CD1c-positive myeloid dendritic cell (primary cell): ENCODE data around the gene CAMK1D.
"Not testable (repeated sequence)": the region's sequence is repeated elsewhere in the genome, so short reads cannot be mapped to it uniquely, and the experiment has no call there.

ENCODE experiments used
- DNase-seq: peaks from one replicate; pipeline ENCODE4 v3.0.0-alpha.2; 2016; ENCODE audit errors: extremely low spot score

Gene CAMK1D

GRCh38 chr10:12792889-12793556 is 443.7 kb downstream of the CAMK1D start:
- DNase-seq = no peak

GRCh38 chr10:12795315-12796110 is 446.2 kb downstream of the CAMK1D start:
- no peak for DNase-seq

GRCh38 chr10:12796401-12797160 is 447.2 kb downstream of the CAMK1D start:
- no peak for DNase-seq

GRCh38 chr10:12797471-12798262 is 448.3 kb downstream of the CAMK1D start:
- no peak for DNase-seq

- DNase-seq = no peak
These were observed 449.8 kb downstream of the CAMK1D start for GRCh38 chr10:12799144-12799543.

GRCh38 chr10:12799714-12800113 is 450.4 kb downstream of the CAMK1D start:
- DNase-seq = no peak

- DNase-seq = no peak
These were observed 451.0 kb downstream of the CAMK1D start for GRCh38 chr10:12800302-12800701.

GRCh38 chr10:12801214-12802087 is 452.1 kb downstream of the CAMK1D start:
- no peak for DNase-seq

- DNase-seq = no peak
These were observed 454.4 kb downstream of the CAMK1D start for GRCh38 chr10:12803776-12804175.

GRCh38 chr10:12806228-12807095 is 457.1 kb downstream of the CAMK1D start:
- DNase-seq = no peak

- DNase-seq = no peak
These were observed 457.9 kb downstream of the CAMK1D start for GRCh38 chr10:12807096-12807755.

- DNase-seq = no peak
These were observed 458.8 kb downstream of the CAMK1D start for GRCh38 chr10:12808014-12808613.

- not testable (repeated sequence) for DNase-seq
These were observed 460.7 kb downstream of the CAMK1D start for GRCh38 chr10:12810046-12810445.

GRCh38 chr10:12811826-12812225 is 462.5 kb downstream of the CAMK1D start:
- no peak for DNase-seq

- DNase-seq = no peak
These were observed 463.2 kb downstream of the CAMK1D start for GRCh38 chr10:12812571-12812970.

- no peak for DNase-seq
These were observed 464.8 kb downstream of the CAMK1D start for GRCh38 chr10:12814166-12814565.

GRCh38 chr10:12819071-12819470 is 469.7 kb downstream of the CAMK1D start:
- no peak for DNase-seq

GRCh38 chr10:12819656-12820055 is 470.3 kb downstream of the CAMK1D start:
- DNase-seq = no peak
